Astrocyte of the cerebellum (primary cell): Measurements from ENCODE around the gene OR51B2.

Source experiments
- DNase-seq: peaks from one replicate; pipeline ENCODE4 v3.0.0-alpha.2; 2011; ENCODE audit warnings: low read depth
- H3K4me3 ChIP-seq: 2 replicates; pipeline ENCODE4 v1.5.1; 2011; ENCODE audit warnings: mild to moderate bottlenecking, low read depth, low read length, moderate library complexity
- CTCF ChIP-seq: IDR thresholded peaks from 2 replicates; pipeline ENCODE4 v1.5.1; 2012; ENCODE audit warnings: low read length, low read depth, moderate library complexity, mild to moderate bottlenecking; ENCODE audit errors: missing control alignments
- in situ Hi-C: cut with HindIII; loops from 2 replicates; pipeline ENCODE4 v1.10.0; 2017; ENCODE audit warnings: low sequenced_read_pairs

Gene OR51B2

GRCh38 chr11:5288906-5289550 lies 35.1 kb downstream of the OR51B2 start:
- no peak overlapping the region for H3K4me3 ChIP-seq
- DNase-seq = no peak
- no peak for TF ChIP-seq CTCF
- in situ Hi-C loops = no loop called here

GRCh38 chr11:5288108-5288905 lies 35.8 kb downstream of the OR51B2 start:
- no peak overlapping the region for H3K4me3 ChIP-seq
- DNase-seq = no peak
- no peak for TF ChIP-seq CTCF
- in situ Hi-C loops = no loop called here

GRCh38 chr11:5286901-5287300 lies 37.2 kb downstream of the OR51B2 start:
- no peak overlapping the region for H3K4me3 ChIP-seq
- in situ Hi-C loops = no loop called here
- DNase-seq = no peak
- no peak for TF ChIP-seq CTCF

- no peak for DNase-seq
- in situ Hi-C loops = no loop called here
- TF ChIP-seq CTCF = no peak
- no peak overlapping the region for H3K4me3 ChIP-seq
Measured at GRCh38 chr11:5286351-5286750, 37.7 kb downstream of the OR51B2 start.

GRCh38 chr11:5285703-5286340 lies 38.3 kb downstream of the OR51B2 start:
- in situ Hi-C loops = no loop called here

More at GRCh38 chr11:5285703-5286340, 38.3 kb downstream of the OR51B2 start:
- H3K4me3 ChIP-seq = no peak overlapping the region
- no peak for TF ChIP-seq CTCF
- DNase-seq = no peak
